Testis (tissue), 2 donors: ENCODE data around the gene KLHL29.

Experiments used
- POLR2A ChIP-seq: fragments of 450-650 bp; IDR thresholded peaks from one replicate; pipeline ENCODE4 v1.6.1; 2017; ENCODE audit warnings: antibody characterized with exemption, mild to moderate bottlenecking, moderate library complexity
- TF ChIP-seq, protein P1 (sequence below), 3 experiments: fragments of 450-650 bp in 2 of 3; fragments of 200-600 bp in 1 of 3; sonication (generic) in 1 of 3; IDR thresholded peaks; one replicate each; pipeline ENCODE4 v1.5.1; 2016 to 2019; ENCODE audit warnings: antibody characterized with exemption in 3 of 3, mild to moderate bottlenecking in 2 of 3, moderate library complexity in 1 of 3

GRCh38 chr2:23494286-23494685 is 109.3 kb downstream of the KLHL29 start:
- TF ChIP-seq, protein P1, sequence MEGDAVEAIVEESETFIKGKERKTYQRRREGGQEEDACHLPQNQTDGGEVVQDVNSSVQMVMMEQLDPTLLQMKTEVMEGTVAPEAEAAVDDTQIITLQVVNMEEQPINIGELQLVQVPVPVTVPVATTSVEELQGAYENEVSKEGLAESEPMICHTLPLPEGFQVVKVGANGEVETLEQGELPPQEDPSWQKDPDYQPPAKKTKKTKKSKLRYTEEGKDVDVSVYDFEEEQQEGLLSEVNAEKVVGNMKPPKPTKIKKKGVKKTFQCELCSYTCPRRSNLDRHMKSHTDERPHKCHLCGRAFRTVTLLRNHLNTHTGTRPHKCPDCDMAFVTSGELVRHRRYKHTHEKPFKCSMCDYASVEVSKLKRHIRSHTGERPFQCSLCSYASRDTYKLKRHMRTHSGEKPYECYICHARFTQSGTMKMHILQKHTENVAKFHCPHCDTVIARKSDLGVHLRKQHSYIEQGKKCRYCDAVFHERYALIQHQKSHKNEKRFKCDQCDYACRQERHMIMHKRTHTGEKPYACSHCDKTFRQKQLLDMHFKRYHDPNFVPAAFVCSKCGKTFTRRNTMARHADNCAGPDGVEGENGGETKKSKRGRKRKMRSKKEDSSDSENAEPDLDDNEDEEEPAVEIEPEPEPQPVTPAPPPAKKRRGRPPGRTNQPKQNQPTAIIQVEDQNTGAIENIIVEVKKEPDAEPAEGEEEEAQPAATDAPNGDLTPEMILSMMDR (IDR thresholded peaks at IDR 0.05): no peak
- no peak for TF ChIP-seq POLR2A
